SK-N-SH (cell line): ENCODE measurements around the gene TEKTIP1. TPM values are rescaled to one million over a fixed set of nuclear protein-coding genes. Genes with fewer than 3 reads are reported as not detected.
"Not testable (repeated sequence)": the region's sequence is repeated elsewhere in the genome, so short reads cannot be mapped to it uniquely, and the experiment has no call there.

Experiments used
- CTCF ChIA-PET: fragments of 300-600, 350-600 bp; formaldehyde crosslinking; extraction: SDS; loops from one replicate; lab custom pipeline; 2021; lab: Yijun Ruan, JAX
- POLR2A ChIA-PET: fragments of 350-600 bp; sonication (Branson Sonifier 250); formaldehyde crosslinking; extraction: SDS; loops from one replicate; lab custom pipeline; 2020; ENCODE audit warnings: antibody characterized with exemption, inconsistent platforms; lab: Yijun Ruan, JAX
- DNase-seq: peaks from one replicate; pipeline ENCODE4 v3.0.0; 2012
- H2AFZ ChIP-seq: fragments of 200-600 bp; sonication (generic); 2 replicates; pipeline ENCODE4 v1.8.1; 2016; ENCODE audit warnings: antibody characterized with exemption, mild to moderate bottlenecking, low read depth
- H3F3A ChIP-seq: fragments of 200-600 bp; sonication (generic); replicated peaks from 2 replicates; pipeline ENCODE3; 2016; ENCODE audit warnings: antibody characterized with exemption, mild to moderate bottlenecking; ENCODE audit not compliant: insufficient read depth
- H3K27ac ChIP-seq, 2 experiments: fragments of 200-500 bp in 1 of 2; fragments of 200-600 bp in 1 of 2; sonication (Bioruptor generic) in 1 of 2; sonication (generic), shearing (Covaris generic) in 1 of 2; 2 replicates each; pipeline versions ENCODE4 v1.5.1 to v1.6.1; 2014 to 2016; ENCODE audit warnings: low read depth in 2 of 2, inconsistent platforms in 1 of 2, low read length in 1 of 2, mild to moderate bottlenecking in 1 of 2, mixed read lengths in 1 of 2
- H3K27me3 ChIP-seq: fragments of 200-600 bp; sonication (generic), shearing (Covaris generic); 2 replicates; pipeline ENCODE4 v1.6.1; 2016; ENCODE audit warnings: mixed run types; ENCODE audit not compliant: insufficient read depth
- H3K36me3 ChIP-seq, 2 experiments: fragments of 200-500 bp in 1 of 2; fragments of 200-600 bp in 1 of 2; sonication (Bioruptor generic) in 1 of 2; sonication (generic) in 1 of 2; replicated peaks in 1 of 2; 2 replicates each; pipeline versions ENCODE3 to v1.5.1; 2014 to 2016; ENCODE audit warnings: low read length in 1 of 2, mild to moderate bottlenecking in 1 of 2; ENCODE audit not compliant: insufficient read depth in 2 of 2, control insufficient read depth in 1 of 2
- H3K4me1 ChIP-seq, 2 experiments: fragments of 200-500 bp in 1 of 2; fragments of 200-600 bp in 1 of 2; sonication (Bioruptor generic) in 1 of 2; sonication (generic), shearing (Covaris generic) in 1 of 2; 2 replicates each; pipeline versions ENCODE4 v1.5.1 to v1.6.1; 2014 to 2016; ENCODE audit warnings: low read depth in 1 of 2, low read length in 1 of 2, mixed run types in 1 of 2; ENCODE audit not compliant: insufficient read depth in 2 of 2, control insufficient read depth in 1 of 2
- H3K4me2 ChIP-seq: fragments of 200-600 bp; sonication (generic), shearing (Covaris generic); 2 replicates; pipeline ENCODE4 v1.6.1; 2017; ENCODE audit warnings: mixed run types
- H3K4me3 ChIP-seq, 2 experiments: fragments of 200-500 bp in 1 of 2; fragments of 200-600 bp in 1 of 2; sonication (Bioruptor generic) in 1 of 2; sonication (generic), shearing (Covaris generic) in 1 of 2; 2 replicates each; pipeline versions ENCODE4 v1.5.1 to v1.8.1; 2014 to 2016; ENCODE audit warnings: low read depth in 2 of 2, inconsistent platforms in 1 of 2, low read length in 1 of 2, mild to moderate bottlenecking in 1 of 2, mixed read lengths in 1 of 2, moderate library complexity in 1 of 2
- H3K79me2 ChIP-seq: fragments of 200-600 bp; sonication (generic); 2 replicates; pipeline ENCODE4 v1.8.1; 2017; ENCODE audit warnings: mild to moderate bottlenecking; ENCODE audit not compliant: insufficient read depth
- H3K9ac ChIP-seq: fragments of 200-600 bp; sonication (generic); 2 replicates; pipeline ENCODE4 v1.6.1; 2017; ENCODE audit warnings: mixed run types
- H3K9me2 ChIP-seq: fragments of 200-600 bp; sonication (generic); 2 replicates; pipeline ENCODE4 v1.6.1; 2017; ENCODE audit warnings: mixed run types
- H3K9me3 ChIP-seq: fragments of 200-600 bp; sonication (generic); 2 replicates; pipeline ENCODE4 v1.6.1; 2017; ENCODE audit warnings: mixed run types, mild to moderate bottlenecking, moderate library complexity
- H4K20me1 ChIP-seq: fragments of 200-600 bp; sonication (generic); 2 replicates; pipeline ENCODE4 v1.6.1; 2017; ENCODE audit warnings: mild to moderate bottlenecking, mixed run types; ENCODE audit not compliant: insufficient read depth
- CTCF ChIP-seq: fragments of 200-600 bp; sonication (generic); IDR thresholded peaks from 2 replicates; pipeline ENCODE4 v1.6.1; 2017; ENCODE audit warnings: antibody characterized with exemption, mild to moderate bottlenecking, moderate library complexity
- GABPA ChIP-seq: IDR thresholded peaks from 2 replicates; pipeline ENCODE4 v1.4.0; 2012; ENCODE audit warnings: low read depth, mild to moderate bottlenecking
- GATA2 ChIP-seq: sonication (generic); formaldehyde crosslinking; IDR thresholded peaks from 2 replicates; pipeline ENCODE4 v1.5.0; 2020; ENCODE audit warnings: mild to moderate bottlenecking, missing genetic modification reagents
- MXI1 ChIP-seq: IDR thresholded peaks from 2 replicates; pipeline ENCODE4 v1.6.1; 2012; ENCODE audit warnings: mild to moderate bottlenecking, low read depth, low read length, improper control_type of control experiment
- NFIC ChIP-seq: IDR thresholded peaks from 2 replicates; pipeline ENCODE4 v1.4.0; 2012; ENCODE audit warnings: borderline replicate concordance
- NRF1 ChIP-seq: IDR thresholded peaks from 2 replicates; pipeline ENCODE4 v1.6.1; 2012; ENCODE audit warnings: low read depth, mild to moderate bottlenecking, low read length
- RXRA ChIP-seq: IDR thresholded peaks from 2 replicates; pipeline ENCODE4 v1.4.0; 2012; ENCODE audit warnings: low read depth, mild to moderate bottlenecking, borderline replicate concordance
- ZBTB33 ChIP-seq: IDR thresholded peaks from 2 replicates; pipeline ENCODE4 v1.4.0; 2012; ENCODE audit warnings: low read depth, borderline replicate concordance
- WGBS: methylation state at CpG from one replicate; pipeline ENCODE4 v1.1.6; 2017; ENCODE audit warnings: low lambda C conversion rate; 5-methylcytosine and 5-hydroxymethylcytosine counted together
- polyA plus RNA-seq, 3 experiments: library from polyadenylated mRNA; depleted of rRNA; stranded (reverse); fragments of >200 nt; gene quantifications; 2 replicates each; pipeline ENCODE4 v1.2.3, GENCODE V29; 2012

The TEKTIP1 gene
- polyA plus RNA-seq, 1 of the 3 experiments (the other 2 are of a cell fraction) = 0.12 TPM

DNA sequence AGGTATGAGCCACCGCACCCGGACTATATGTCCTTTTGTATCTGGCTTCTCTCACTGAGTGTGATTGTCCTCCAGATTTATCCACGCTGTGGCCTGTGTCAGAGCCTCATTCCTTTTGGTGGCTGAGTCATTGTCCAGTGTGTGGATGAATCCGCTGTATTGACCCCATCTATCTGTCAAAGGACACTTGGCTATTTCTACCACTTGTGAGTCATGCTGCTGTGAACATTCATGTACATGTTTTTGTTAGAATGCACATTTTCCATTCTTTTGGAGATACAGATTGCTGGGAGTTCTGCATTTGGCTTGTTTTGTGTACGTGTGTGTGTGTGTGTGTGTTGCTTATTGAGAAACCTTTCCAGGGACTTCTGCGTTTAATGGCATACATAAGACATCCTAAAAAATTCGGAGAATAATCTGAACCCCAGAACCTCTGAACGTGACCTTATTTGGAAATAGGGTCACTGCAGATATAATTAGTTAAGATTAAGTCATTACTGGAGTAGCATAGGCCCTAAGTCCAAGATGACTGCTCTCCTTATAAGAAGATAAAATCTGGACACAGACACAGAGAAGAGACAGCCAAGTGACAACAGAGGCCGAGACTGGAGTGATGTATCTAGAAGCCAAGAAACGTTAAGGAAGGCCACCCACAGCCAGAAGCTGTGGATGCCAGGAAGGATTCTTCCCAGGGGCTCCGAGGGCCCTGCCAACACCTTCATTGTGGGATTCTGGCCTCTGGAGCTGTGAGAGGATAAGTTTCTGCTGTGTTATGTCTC, 41.4 kb downstream of the TEKTIP1 start (continued):
- TF ChIP-seq NRF1 (no peak), NFIC (peak; percentile 60; the same call in 1 of the 2 replicates), GABPA (no peak), ZBTB33 (no peak), CTCF (no peak), MXI1 (no peak), GATA2 (no peak), RXRA (no peak; the same call in 1 of the 2 replicates)

- H3K4me1 ChIP-seq, H2AFZ ChIP-seq, H3K9me2 ChIP-seq, H3K9me3 ChIP-seq, H3K9ac ChIP-seq, H3K4me3 ChIP-seq, H3K27me3 ChIP-seq, H3K36me3 ChIP-seq, H3K4me2 ChIP-seq, H3K79me2 ChIP-seq, DNase-seq, POLR2A ChIA-PET, H4K20me1 ChIP-seq, H3K27ac ChIP-seq: not testable (repeated sequence)
- H3F3A ChIP-seq = peaks cover 22% of the 10 kb centered on the region
- CTCF ChIA-PET = interaction anchor here (1.8 kb wide), 1 partner anchor 14 kb away, joined by 4 read pairs; no protein-coding TSS in a partner anchor
- WGBS = 100% methylated on average over 2 of the region's 4 CpGs
Observed at GRCh38 chr19:3581792-3582191, 42.8 kb downstream of the TEKTIP1 start.

DNA sequence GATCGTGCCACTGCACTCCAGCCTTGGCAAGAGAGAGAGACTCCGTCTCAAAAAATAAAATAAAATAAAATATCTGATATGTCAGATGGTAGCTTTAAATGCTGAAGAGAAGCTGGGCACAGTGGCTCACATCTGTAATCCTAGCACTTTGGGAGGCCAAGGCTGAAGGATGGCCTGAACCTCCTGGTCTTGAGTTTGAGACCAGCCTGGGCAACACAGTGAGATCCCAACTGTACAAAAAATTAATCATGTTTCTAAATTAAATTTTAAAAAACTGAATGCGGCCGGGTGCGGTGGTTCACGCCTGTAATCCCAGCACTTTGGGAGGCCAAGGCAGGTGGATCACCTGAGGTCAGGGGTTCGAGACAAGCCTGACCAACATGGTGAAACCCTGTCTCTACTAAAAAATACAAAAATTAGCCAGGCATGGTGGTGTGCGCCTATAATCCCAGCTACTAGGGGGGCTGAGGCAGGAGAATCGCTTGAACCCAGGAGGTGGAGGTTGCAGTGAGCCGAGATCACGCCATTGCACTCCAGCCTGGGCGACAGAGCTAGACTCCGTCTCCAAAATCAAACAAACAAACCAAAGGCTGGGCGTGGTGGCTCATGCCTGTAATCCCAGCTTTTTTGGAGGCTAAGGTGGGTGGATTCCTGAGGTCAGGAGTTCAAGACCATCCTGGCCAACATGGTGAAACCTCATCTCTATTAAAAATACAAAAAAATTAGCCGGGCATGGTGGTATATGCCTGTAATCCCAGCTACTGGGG, 45.2 kb downstream of the TEKTIP1 start:
- H4K20me1 ChIP-seq, H3K36me3 ChIP-seq, H3K4me2 ChIP-seq, H3K9me3 ChIP-seq, DNase-seq, H3K9ac ChIP-seq, H3K27me3 ChIP-seq, H3K79me2 ChIP-seq, H3K4me3 ChIP-seq, H3K27ac ChIP-seq, H2AFZ ChIP-seq, POLR2A ChIA-PET, H3K4me1 ChIP-seq, H3K9me2 ChIP-seq: not testable (repeated sequence)
- H3F3A ChIP-seq = peaks cover 20% of the 10 kb centered on the region
- WGBS = 91% methylated on average over 13 of the region's 15 CpGs
- CTCF ChIA-PET = interaction anchor here (0.9 to 3.5 kb wide), 10 partner anchors 9 to 135 kb away, joined by 3 to 49 read pairs (median 7); partner anchors contain the start of gene HMG20B
